Progenitor cell of endocrine pancreas (in vitro differentiated cells): ENCODE measurements around the gene DUSP22. TPM values are rescaled to one million over a fixed set of nuclear protein-coding genes. Genes with fewer than 3 reads are reported as not detected.

Experiments
- DNase-seq: peaks from one replicate; pipeline ENCODE4 v3.0.0; 2021; ENCODE audit warnings: low spot score; ENCODE audit not compliant: unreplicated experiment
- H3K27ac Mint-ChIP-seq: 2 replicates; pipeline ENCODE4 v1.8.0; 2021; ENCODE audit warnings: mild to moderate bottlenecking, moderate library complexity, mixed read lengths
- H3K27me3 Mint-ChIP-seq: 2 replicates; pipeline ENCODE4 v1.8.0; 2021; ENCODE audit warnings: mixed read lengths
- H3K36me3 Mint-ChIP-seq: 2 replicates; pipeline ENCODE4 v1.8.0; 2022; ENCODE audit warnings: mixed read lengths; ENCODE audit not compliant: insufficient read depth
- H3K4me1 Mint-ChIP-seq: 2 replicates; pipeline ENCODE4 v1.8.0; 2021; ENCODE audit warnings: low read depth, mixed read lengths
- H3K4me3 Mint-ChIP-seq: 2 replicates; pipeline ENCODE4 v1.8.0; 2021; ENCODE audit warnings: low read depth, mild to moderate bottlenecking, moderate library complexity, mixed read lengths
- H3K9me3 Mint-ChIP-seq: 2 replicates; pipeline ENCODE4 v1.8.0; 2021; ENCODE audit warnings: low read depth, mixed read lengths
- total RNA-seq: library from RNA; stranded (reverse); gene quantifications from 2 replicates; pipeline ENCODE4 v1.2.1, GENCODE V29; 2021
- TF ChIP-seq, protein P1 (sequence below): fragments of 200-600 bp; sonication (generic); IDR thresholded peaks from one replicate; pipeline ENCODE4 v1.5.0; 2021; ENCODE audit warnings: antibody characterized with exemption, mild to moderate bottlenecking; ENCODE audit not compliant: unreplicated experiment

DUSP22 gene
- total RNA-seq, 1 donor from 2014 or later = 40.4 TPM

DNA sequence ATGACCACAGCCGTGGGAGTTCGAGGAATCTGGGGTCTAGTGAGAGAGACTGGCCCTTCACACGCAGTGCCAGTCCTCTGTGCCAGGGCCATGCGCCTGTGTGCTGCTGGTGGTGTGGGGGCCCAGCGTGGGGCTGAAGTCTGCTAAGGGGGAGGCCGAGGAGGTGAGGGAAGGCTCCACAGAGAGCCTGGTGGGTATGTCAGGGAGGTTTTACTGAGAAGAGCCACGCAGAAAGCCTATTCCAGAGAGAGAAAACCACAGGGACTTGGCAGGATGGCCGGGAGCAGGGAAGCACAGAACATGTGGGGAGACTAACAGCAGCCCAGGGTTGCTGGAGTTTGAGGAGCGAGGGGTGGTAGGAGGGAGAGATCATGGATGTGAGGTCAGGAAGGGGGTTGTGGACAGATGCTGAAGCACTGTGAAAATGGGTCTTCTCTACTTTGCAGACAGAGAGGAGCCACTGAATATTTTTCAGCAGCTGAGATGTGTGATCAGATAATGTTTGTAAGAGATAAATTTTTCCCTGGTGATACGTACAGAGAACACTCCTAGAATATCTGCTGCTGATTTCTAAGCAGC, 35.3 kb downstream of the DUSP22 start:
- Mint-ChIP-seq H3K27me3 (no peaks in the 10 kb centered on the region), H3K27ac (peak overlapping the region; percentile 65), H3K4me3 (no peak overlapping the region), H3K36me3 (peaks cover 5% of the 10 kb centered on the region), H3K4me1 (no peaks in the 10 kb centered on the region), H3K9me3 (peaks cover 6% of the 10 kb centered on the region)
- DNase-seq = no peak
- TF ChIP-seq, protein P1, sequence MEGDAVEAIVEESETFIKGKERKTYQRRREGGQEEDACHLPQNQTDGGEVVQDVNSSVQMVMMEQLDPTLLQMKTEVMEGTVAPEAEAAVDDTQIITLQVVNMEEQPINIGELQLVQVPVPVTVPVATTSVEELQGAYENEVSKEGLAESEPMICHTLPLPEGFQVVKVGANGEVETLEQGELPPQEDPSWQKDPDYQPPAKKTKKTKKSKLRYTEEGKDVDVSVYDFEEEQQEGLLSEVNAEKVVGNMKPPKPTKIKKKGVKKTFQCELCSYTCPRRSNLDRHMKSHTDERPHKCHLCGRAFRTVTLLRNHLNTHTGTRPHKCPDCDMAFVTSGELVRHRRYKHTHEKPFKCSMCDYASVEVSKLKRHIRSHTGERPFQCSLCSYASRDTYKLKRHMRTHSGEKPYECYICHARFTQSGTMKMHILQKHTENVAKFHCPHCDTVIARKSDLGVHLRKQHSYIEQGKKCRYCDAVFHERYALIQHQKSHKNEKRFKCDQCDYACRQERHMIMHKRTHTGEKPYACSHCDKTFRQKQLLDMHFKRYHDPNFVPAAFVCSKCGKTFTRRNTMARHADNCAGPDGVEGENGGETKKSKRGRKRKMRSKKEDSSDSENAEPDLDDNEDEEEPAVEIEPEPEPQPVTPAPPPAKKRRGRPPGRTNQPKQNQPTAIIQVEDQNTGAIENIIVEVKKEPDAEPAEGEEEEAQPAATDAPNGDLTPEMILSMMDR = no peak

DNA sequence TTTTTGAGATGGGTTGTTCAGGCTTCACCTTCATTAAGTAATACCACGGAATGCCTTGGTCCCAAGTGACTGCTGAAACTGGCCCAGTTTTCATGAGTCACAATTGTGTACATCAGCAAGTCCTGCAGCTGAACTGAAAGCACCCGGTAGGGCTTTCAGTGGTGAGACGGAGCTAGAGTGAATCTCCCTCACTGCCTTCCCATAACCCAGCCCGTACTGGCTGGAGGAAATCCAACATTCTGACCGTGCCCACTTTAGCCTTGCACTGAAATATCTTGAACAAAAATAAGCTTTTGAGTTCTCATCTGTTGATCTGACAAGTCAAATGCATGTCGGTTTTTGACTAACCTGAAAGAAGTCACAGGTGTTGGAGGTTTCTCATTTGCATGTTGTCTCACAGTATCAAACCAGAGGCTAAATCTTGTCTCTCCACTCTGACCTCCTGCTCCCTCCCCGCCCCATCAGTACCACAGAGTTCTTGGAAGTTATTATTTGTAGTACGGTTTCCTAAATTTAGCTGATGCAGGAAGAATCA, 35.9 kb downstream of the DUSP22 start:
- DNase-seq = no peak
- TF ChIP-seq, protein P1 = no peak
- Mint-ChIP-seq H3K4me3 (no peak overlapping the region), H3K36me3 (peaks cover 5% of the 10 kb centered on the region), H3K4me1 (no peaks in the 10 kb centered on the region), H3K27me3 (no peaks in the 10 kb centered on the region), H3K9me3 (peaks cover 6% of the 10 kb centered on the region), H3K27ac (no peak overlapping the region)

DNA sequence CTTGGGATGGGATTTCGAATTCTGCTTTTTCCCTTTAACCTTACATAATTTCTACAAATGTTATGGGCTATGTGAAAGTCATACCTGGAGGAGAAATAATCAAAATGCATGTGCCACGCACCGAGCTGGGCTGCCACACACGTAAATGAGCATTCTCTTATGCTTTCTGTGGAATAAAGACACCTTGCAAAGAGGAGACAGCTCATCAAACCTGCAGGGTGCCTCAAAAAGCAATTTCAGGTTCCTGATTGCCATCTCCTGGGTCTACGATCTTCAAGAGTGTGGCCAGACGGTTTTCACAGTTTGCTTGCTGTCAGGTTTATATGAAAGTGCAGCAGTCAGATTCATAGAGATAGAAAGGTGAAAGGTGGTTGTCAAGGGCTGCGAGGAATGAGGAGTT, 36.6 kb downstream of the DUSP22 start:
- H3K4me3 Mint-ChIP-seq = no peak overlapping the region
- DNase-seq = no peak
- peaks cover 5% of the 10 kb centered on the region for H3K36me3 Mint-ChIP-seq
- no peaks in the 10 kb centered on the region for H3K4me1 Mint-ChIP-seq
- no peaks in the 10 kb centered on the region for H3K27me3 Mint-ChIP-seq
- TF ChIP-seq, protein P1 = no peak
- peaks cover 6% of the 10 kb centered on the region for H3K9me3 Mint-ChIP-seq
- no peak overlapping the region for H3K27ac Mint-ChIP-seq

DNA sequence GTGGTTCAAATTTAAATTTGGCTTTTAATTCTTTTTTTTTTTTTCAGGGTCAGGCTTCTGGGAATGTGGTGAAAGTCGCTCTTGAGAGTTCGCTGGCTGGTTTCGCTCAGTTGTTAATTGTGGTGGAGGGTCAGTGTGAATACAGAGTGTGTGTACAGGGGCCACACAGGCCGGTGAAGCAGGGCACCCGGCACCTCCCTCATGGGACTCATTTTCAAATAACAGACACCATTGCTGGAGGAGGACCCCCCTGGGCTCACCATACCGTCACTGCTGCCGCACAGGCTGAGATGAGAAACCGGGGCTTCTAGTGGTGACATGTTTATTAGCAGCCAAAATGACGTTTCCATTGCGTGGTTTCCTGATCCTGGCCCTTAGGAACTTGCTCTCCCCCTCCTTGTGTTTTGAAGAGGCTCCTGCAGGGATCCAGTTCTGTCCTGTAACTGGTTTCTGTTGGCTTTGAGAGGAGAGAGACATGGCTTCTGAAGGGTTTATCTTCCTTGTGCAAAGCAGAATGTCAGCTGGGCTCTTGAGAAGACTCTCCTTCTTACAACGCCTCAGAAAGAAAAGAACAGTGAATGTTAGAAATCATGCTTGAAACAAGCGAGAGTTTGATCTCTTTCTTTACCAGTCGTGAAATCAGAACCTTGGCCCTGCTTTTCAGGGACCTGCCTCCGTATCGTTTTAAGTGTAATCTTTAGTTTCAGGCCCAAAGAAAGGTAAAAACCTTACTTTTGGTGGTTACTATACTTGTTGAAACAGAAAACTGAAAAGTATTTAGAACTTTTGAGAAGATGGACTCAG, 37.8 kb downstream of the DUSP22 start:
- DNase-seq = no peak
- TF ChIP-seq, protein P1 = no peak
- Mint-ChIP-seq H3K4me3 (no peak overlapping the region), H3K27me3 (no peaks in the 10 kb centered on the region), H3K4me1 (no peaks in the 10 kb centered on the region), H3K27ac (no peak overlapping the region), H3K9me3 (peaks cover 6% of the 10 kb centered on the region), H3K36me3 (peaks cover 5% of the 10 kb centered on the region)

DNA sequence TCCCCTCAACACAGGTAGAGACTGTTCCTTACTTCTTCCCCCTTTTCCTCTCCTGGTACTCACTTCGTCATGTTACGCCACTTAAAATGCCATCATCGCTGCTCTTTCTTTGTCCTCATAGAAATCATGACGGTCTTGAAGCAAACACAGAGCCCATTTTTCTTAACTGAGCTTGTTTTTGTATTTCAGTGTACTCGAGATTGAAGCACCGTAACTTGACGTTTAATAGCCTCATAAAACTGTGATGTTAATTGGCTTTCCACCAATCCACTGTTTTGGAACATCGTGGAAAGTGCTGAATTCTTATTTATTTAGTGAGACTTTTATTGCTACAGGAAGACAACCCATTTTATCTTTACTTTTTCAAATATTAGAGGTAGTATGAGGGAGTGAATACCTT, 38.7 kb downstream of the DUSP22 start:
- H3K4me1 Mint-ChIP-seq = no peaks in the 10 kb centered on the region
- no peak overlapping the region for H3K4me3 Mint-ChIP-seq
- TF ChIP-seq, protein P1 = no peak
- peaks cover 6% of the 10 kb centered on the region for H3K9me3 Mint-ChIP-seq
- peaks cover 5% of the 10 kb centered on the region for H3K36me3 Mint-ChIP-seq
- DNase-seq = no peak
- no peak overlapping the region for H3K27ac Mint-ChIP-seq
- H3K27me3 Mint-ChIP-seq = no peaks in the 10 kb centered on the region
